SK-N-SH (cell line): ENCODE measurements around the gene FAM131B. TPM values are rescaled to one million over a fixed set of nuclear protein-coding genes. Genes with fewer than 3 reads are reported as not detected.

Experiments used
- CTCF ChIA-PET: fragments of 300-600, 350-600 bp; formaldehyde crosslinking; extraction: SDS; loops from one replicate; lab custom pipeline; 2021; lab: Yijun Ruan, JAX
- POLR2A ChIA-PET: fragments of 350-600 bp; sonication (Branson Sonifier 250); formaldehyde crosslinking; extraction: SDS; loops from one replicate; lab custom pipeline; 2020; ENCODE audit warnings: antibody characterized with exemption, inconsistent platforms; lab: Yijun Ruan, JAX
- DNase-seq: peaks from one replicate; pipeline ENCODE4 v3.0.0; 2012
- H2AFZ ChIP-seq: fragments of 200-600 bp; sonication (generic); 2 replicates; pipeline ENCODE4 v1.8.1; 2016; ENCODE audit warnings: antibody characterized with exemption, mild to moderate bottlenecking, low read depth
- H3F3A ChIP-seq: fragments of 200-600 bp; sonication (generic); replicated peaks from 2 replicates; pipeline ENCODE3; 2016; ENCODE audit warnings: antibody characterized with exemption, mild to moderate bottlenecking; ENCODE audit not compliant: insufficient read depth
- H3K27ac ChIP-seq, 2 experiments: fragments of 200-500 bp in 1 of 2; fragments of 200-600 bp in 1 of 2; sonication (Bioruptor generic) in 1 of 2; sonication (generic), shearing (Covaris generic) in 1 of 2; 2 replicates each; pipeline versions ENCODE4 v1.5.1 to v1.6.1; 2014 to 2016; ENCODE audit warnings: low read depth in 2 of 2, inconsistent platforms in 1 of 2, low read length in 1 of 2, mild to moderate bottlenecking in 1 of 2, mixed read lengths in 1 of 2
- H3K27me3 ChIP-seq: fragments of 200-600 bp; sonication (generic), shearing (Covaris generic); 2 replicates; pipeline ENCODE4 v1.6.1; 2016; ENCODE audit warnings: mixed run types; ENCODE audit not compliant: insufficient read depth
- H3K36me3 ChIP-seq, 2 experiments: fragments of 200-500 bp in 1 of 2; fragments of 200-600 bp in 1 of 2; sonication (Bioruptor generic) in 1 of 2; sonication (generic) in 1 of 2; replicated peaks in 1 of 2; 2 replicates each; pipeline versions ENCODE3 to v1.5.1; 2014 to 2016; ENCODE audit warnings: low read length in 1 of 2, mild to moderate bottlenecking in 1 of 2; ENCODE audit not compliant: insufficient read depth in 2 of 2, control insufficient read depth in 1 of 2
- H3K4me1 ChIP-seq, 2 experiments: fragments of 200-500 bp in 1 of 2; fragments of 200-600 bp in 1 of 2; sonication (Bioruptor generic) in 1 of 2; sonication (generic), shearing (Covaris generic) in 1 of 2; 2 replicates each; pipeline versions ENCODE4 v1.5.1 to v1.6.1; 2014 to 2016; ENCODE audit warnings: low read depth in 1 of 2, low read length in 1 of 2, mixed run types in 1 of 2; ENCODE audit not compliant: insufficient read depth in 2 of 2, control insufficient read depth in 1 of 2
- H3K4me2 ChIP-seq: fragments of 200-600 bp; sonication (generic), shearing (Covaris generic); 2 replicates; pipeline ENCODE4 v1.6.1; 2017; ENCODE audit warnings: mixed run types
- H3K4me3 ChIP-seq, 2 experiments: fragments of 200-500 bp in 1 of 2; fragments of 200-600 bp in 1 of 2; sonication (Bioruptor generic) in 1 of 2; sonication (generic), shearing (Covaris generic) in 1 of 2; 2 replicates each; pipeline versions ENCODE4 v1.5.1 to v1.8.1; 2014 to 2016; ENCODE audit warnings: low read depth in 2 of 2, inconsistent platforms in 1 of 2, low read length in 1 of 2, mild to moderate bottlenecking in 1 of 2, mixed read lengths in 1 of 2, moderate library complexity in 1 of 2
- H3K79me2 ChIP-seq: fragments of 200-600 bp; sonication (generic); 2 replicates; pipeline ENCODE4 v1.8.1; 2017; ENCODE audit warnings: mild to moderate bottlenecking; ENCODE audit not compliant: insufficient read depth
- H3K9ac ChIP-seq: fragments of 200-600 bp; sonication (generic); 2 replicates; pipeline ENCODE4 v1.6.1; 2017; ENCODE audit warnings: mixed run types
- H3K9me2 ChIP-seq: fragments of 200-600 bp; sonication (generic); 2 replicates; pipeline ENCODE4 v1.6.1; 2017; ENCODE audit warnings: mixed run types
- H3K9me3 ChIP-seq: fragments of 200-600 bp; sonication (generic); 2 replicates; pipeline ENCODE4 v1.6.1; 2017; ENCODE audit warnings: mixed run types, mild to moderate bottlenecking, moderate library complexity
- H4K20me1 ChIP-seq: fragments of 200-600 bp; sonication (generic); 2 replicates; pipeline ENCODE4 v1.6.1; 2017; ENCODE audit warnings: mild to moderate bottlenecking, mixed run types; ENCODE audit not compliant: insufficient read depth
- CTCF ChIP-seq: fragments of 200-600 bp; sonication (generic); IDR thresholded peaks from 2 replicates; pipeline ENCODE4 v1.6.1; 2017; ENCODE audit warnings: antibody characterized with exemption, mild to moderate bottlenecking, moderate library complexity
- ELF1 ChIP-seq: IDR thresholded peaks from 2 replicates; pipeline ENCODE4 v1.4.0; 2012
- MXI1 ChIP-seq: IDR thresholded peaks from 2 replicates; pipeline ENCODE4 v1.6.1; 2012; ENCODE audit warnings: mild to moderate bottlenecking, low read depth, low read length, improper control_type of control experiment
- NRF1 ChIP-seq: IDR thresholded peaks from 2 replicates; pipeline ENCODE4 v1.6.1; 2012; ENCODE audit warnings: low read depth, mild to moderate bottlenecking, low read length
- RAD21 ChIP-seq: IDR thresholded peaks from 2 replicates; pipeline ENCODE4 v1.6.1; 2012; ENCODE audit warnings: mild to moderate bottlenecking, low read length
- USF1 ChIP-seq: IDR thresholded peaks from 2 replicates; pipeline ENCODE4 v1.4.0; 2012; ENCODE audit warnings: low read depth, borderline replicate concordance
- WGBS: methylation state at CpG from one replicate; pipeline ENCODE4 v1.1.6; 2017; ENCODE audit warnings: low lambda C conversion rate; 5-methylcytosine and 5-hydroxymethylcytosine counted together
- polyA plus RNA-seq, 3 experiments: library from polyadenylated mRNA; depleted of rRNA; stranded (reverse); fragments of >200 nt; gene quantifications; 2 replicates each; pipeline ENCODE4 v1.2.3, GENCODE V29; 2012

The FAM131B gene
- polyA plus RNA-seq, 1 of the 3 experiments (the other 2 are of a cell fraction), result 43.6 TPM

- Histone ChIP-seq H3F3A (no peaks in the 10 kb centered on the region), H3K4me1 (peaks cover 0 to 2% of the 10 kb centered on the region in 2 experiments; a peak in 1 of 4 replicates), H3K27me3 (no peaks in the 10 kb centered on the region), H4K20me1 (no peaks in the 10 kb centered on the region), H3K27ac (no peak overlapping the region), H3K4me3 (no peak overlapping the region), H3K4me2 (no peak overlapping the region), H2AFZ (no peak overlapping the region), H3K9me3 (no peaks in the 10 kb centered on the region), H3K9me2 (no peaks in the 10 kb centered on the region), H3K9ac (no peak overlapping the region), H3K36me3 (no peaks in the 10 kb centered on the region), H3K79me2 (no peaks in the 10 kb centered on the region)
- TF ChIP-seq RAD21, result no peak
- no peak for TF ChIP-seq MXI1
- TF ChIP-seq NRF1, result no peak
- TF ChIP-seq ELF1, result no peak
- TF ChIP-seq USF1, result no peak
- CTCF ChIA-PET, result interaction anchor here (0.6 to 1.5 kb wide), 4 partner anchors 20 to 840 kb away, joined by 3 to 5 read pairs (median 3); no protein-coding TSS in a partner anchor
- 51% methylated on average over 2 of the region's 2 CpGs for WGBS
- POLR2A ChIA-PET, result no interaction called here
- DNase-seq, result no peak
Observed at GRCh38 chr7:143325240-143325639, 37.3 kb downstream of the FAM131B start.

DNA sequence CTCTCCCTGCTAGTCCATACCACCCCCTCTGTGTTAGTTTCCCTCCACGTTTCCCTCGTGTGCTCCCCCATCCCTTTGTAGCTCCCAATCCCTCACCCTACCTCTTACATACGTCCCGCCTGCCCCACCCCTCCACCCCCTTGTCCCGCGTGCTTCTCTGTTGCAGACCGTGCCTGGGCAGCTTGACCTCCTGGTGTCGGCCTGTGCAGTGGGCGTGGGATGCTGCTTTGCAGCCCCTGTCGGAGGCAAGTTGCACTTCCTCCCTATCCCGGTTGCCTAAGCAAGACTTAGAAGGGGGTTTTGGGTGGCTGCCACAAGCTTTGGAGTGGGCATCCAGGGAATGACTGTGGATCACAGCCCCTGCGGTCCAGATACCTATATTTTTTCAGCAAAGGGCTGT lies 38.9 kb downstream of the FAM131B start:
- no peak overlapping the region for H3K9ac ChIP-seq
- no peak overlapping the region for H3K4me3 ChIP-seq
- H3K9me2 ChIP-seq, result no peaks in the 10 kb centered on the region
- no peak overlapping the region for H3K27ac ChIP-seq
- H3F3A ChIP-seq, result no peaks in the 10 kb centered on the region
- ChIA-PET CTCF (interaction anchor here (0.7 to 1.4 kb wide), 3 partner anchors 24 to 67 kb away, joined by 3 read pairs; partner anchors contain the start of gene CASP2), POLR2A (no interaction called here)
- 85% methylated on average over 12 of the region's 12 CpGs for WGBS
- no peaks in the 10 kb centered on the region for H3K27me3 ChIP-seq
- H4K20me1 ChIP-seq, result no peaks in the 10 kb centered on the region
- H3K4me1 ChIP-seq, result peaks cover 0 to 2% of the 10 kb centered on the region in 2 experiments; a peak in 1 of 4 replicates
- H2AFZ ChIP-seq, result no peak overlapping the region
- no peaks in the 10 kb centered on the region for H3K79me2 ChIP-seq
- H3K4me2 ChIP-seq, result no peak overlapping the region
- TF ChIP-seq MXI1, result no peak
- TF ChIP-seq CTCF, result no peak
- TF ChIP-seq, all 33 proteins: peak for 0
- H3K9me3 ChIP-seq, result no peaks in the 10 kb centered on the region
- H3K36me3 ChIP-seq, result no peaks in the 10 kb centered on the region
- no peak for DNase-seq
